Small intestine (tissue), 4 donors: ENCODE results near the gene GK. TPM values are rescaled to one million over a fixed set of nuclear protein-coding genes. Genes with fewer than 3 reads are reported as not detected.

Source experiments
- polyA plus RNA-seq, 4 donors: library from polyadenylated mRNA; stranded (reverse) in 3 of 4; unstranded in 1 of 4; fragments of 200-250 nt in 3 of 4; fragments of 120-200 nt in 1 of 4; gene quantifications; one replicate each; pipeline versions ENCODE4 v1.2.1 to v1.2.3, GENCODE V29; 2013
- donor health status: healthy with polysubstance abuse.
- donor health status: Bipolar disorder and iron deficiency.
- donor health status: healthy.

The GK gene
- polyA plus RNA-seq, 4 donors: 20.7 to 168 (median 86.8) TPM

Other genes starting within 250 kb of the GK start
- 1 to 10 TPM in 2 of 4 donors, under 1 TPM in 1, not detected in 1; 0.49 to 1.4 (median 1.0) TPM for gene TASL, start 75.7 kb upstream of the GK start, polyA plus RNA-seq
- gene TAB3, start 235.8 kb downstream of the GK start, polyA plus RNA-seq: 10 to 100 TPM in 1 of 4 donors, 1 to 10 TPM in 3; 5.4 to 55.6 (median 7.8) TPM